GM10248 (cell line): ENCODE measurements around the gene SERPINA1.
"Not testable (repeated sequence)": the region's sequence is repeated elsewhere in the genome, so short reads cannot be mapped to it uniquely, and the experiment has no call there.

ENCODE experiments used
- CTCF ChIA-PET: fragments of 300-600 bp; sonication (Branson Sonifier 250); formaldehyde crosslinking; extraction: SDS; loops from one replicate; lab custom pipeline; 2021; ENCODE audit warnings: antibody characterized with exemption; lab: Yijun Ruan, JAX
- POLR2A ChIA-PET: fragments of 350-650 bp; sonication (Branson Sonifier 250); formaldehyde crosslinking; extraction: SDS; loops from one replicate; lab custom pipeline; 2020; ENCODE audit warnings: antibody characterized with exemption; lab: Yijun Ruan, JAX
- DNase-seq: peaks from one replicate; pipeline ENCODE4 v3.0.0; 2012; ENCODE audit errors: extremely low spot score
- CTCF ChIP-seq: IDR thresholded peaks from 2 replicates; pipeline ENCODE4 v1.5.1; 2012; ENCODE audit warnings: mild to moderate bottlenecking, low read depth; ENCODE audit errors: extremely low read depth, missing control alignments, control extremely low read depth

Gene SERPINA1

GRCh38 chr14:94361682-94362081 is 26.7 kb downstream of the SERPINA1 start:
- no peak for DNase-seq
- ChIA-PET POLR2A (no interaction called here), CTCF (interaction anchor here (1.1 kb wide), 1 partner anchor 12 kb away, joined by 3 read pairs; no protein-coding TSS in a partner anchor)
- no peak for TF ChIP-seq CTCF

- no peak for TF ChIP-seq CTCF
- ChIA-PET POLR2A (no interaction called here), CTCF (interaction anchor here (1.1 kb wide), 1 partner anchor 11 kb away, joined by 3 read pairs; no protein-coding TSS in a partner anchor)
These were observed 27.3 kb downstream of the SERPINA1 start for GRCh38 chr14:94360945-94361565.

GRCh38 chr14:94357166-94357565 is 31.2 kb downstream of the SERPINA1 start:
- DNase-seq, result no peak
- ChIA-PET CTCF (interaction anchor here (1.4 kb wide), 1 partner anchor 29 kb away, joined by 3 read pairs; no protein-coding TSS in a partner anchor), POLR2A (no interaction called here)
- no peak for TF ChIP-seq CTCF

More at GRCh38 chr14:94360945-94361565, 27.3 kb downstream of the SERPINA1 start:
- DNase-seq, result no peak

- TF ChIP-seq CTCF, result no peak
- CTCF ChIA-PET, result interaction anchor here (1.4 kb wide), 3 partner anchors 11 to 30 kb away, joined by 3 read pairs; no protein-coding TSS in a partner anchor
- no peak for DNase-seq
- POLR2A ChIA-PET, result no interaction called here
These were observed 31.9 kb downstream of the SERPINA1 start for GRCh38 chr14:94356379-94357056.

- POLR2A ChIA-PET, result no interaction called here
- no peak for TF ChIP-seq CTCF
- CTCF ChIA-PET, result interaction anchor here (1.4 kb wide), 3 partner anchors 12 to 131 kb away, joined by 3 to 4 read pairs (median 3); no protein-coding TSS in a partner anchor
- peak; percentile 13 for DNase-seq
These were observed 33.1 kb downstream of the SERPINA1 start for GRCh38 chr14:94355191-94355794.

GRCh38 chr14:94354638-94355185 is 33.7 kb downstream of the SERPINA1 start:
- peak; percentile 14 for DNase-seq
- TF ChIP-seq CTCF, result no peak
- ChIA-PET POLR2A (no interaction called here), CTCF (interaction anchor here (1.4 kb wide), 2 partner anchors 19 to 131 kb away, joined by 3 to 4 read pairs; no protein-coding TSS in a partner anchor)

- POLR2A ChIA-PET, DNase-seq: not testable (repeated sequence)
- CTCF ChIA-PET, result interaction anchor here (1.4 kb wide), 1 partner anchor 132 kb away, joined by 4 read pairs; no protein-coding TSS in a partner anchor
These were observed 34.2 kb downstream of the SERPINA1 start for GRCh38 chr14:94354190-94354589.
